Liver (tissue), 3 donors: ENCODE results near the gene CA11.

Experiments
- CTCF ChIP-seq: fragments of 150-350 bp; IDR thresholded peaks from 2 replicates; pipeline ENCODE4 v1.5.1; 2017; ENCODE audit warnings: improper control_type of control experiment, low read depth, low read length; ENCODE audit not compliant: missing input control
- RXRA ChIP-seq, 2 donors: IDR thresholded peaks; 2 replicates each; pipeline ENCODE4 v1.6.1; 2017 to 2018; ENCODE audit warnings: antibody characterized with exemption in 2 of 2, mild to moderate bottlenecking in 1 of 2
- donor health status: healthy.
- donor health status: healthy.

DNA sequence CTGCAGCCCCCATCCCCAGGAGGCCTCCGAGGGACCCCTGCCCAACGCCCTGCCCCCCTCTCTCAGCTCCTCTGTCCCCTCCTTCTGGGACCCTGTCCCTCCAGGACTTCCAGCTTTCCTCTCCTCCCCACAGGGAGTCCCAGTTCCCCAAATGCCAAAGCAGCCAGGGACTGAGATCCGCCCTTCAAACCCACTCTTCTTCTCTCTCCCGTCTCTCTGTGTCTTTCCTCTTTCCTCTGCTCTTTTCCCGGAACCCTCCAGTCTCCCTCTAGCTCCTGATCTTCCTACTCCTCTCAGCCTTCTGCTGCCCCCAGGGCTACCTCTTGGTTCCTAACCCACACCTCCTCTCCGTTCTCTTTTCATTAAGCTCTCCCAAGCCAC, 377 bp downstream of the CA11 start:
- TF ChIP-seq CTCF (no peak), RXRA (IDR thresholded peaks at IDR 0.05) (no peak)
